Activated naive CD8-positive, alpha-beta T cell treated with anti-CD3 and anti-CD28 coated beads for 36 hours (primary cell): ENCODE results near the gene EFEMP1. TPM values are rescaled to one million over a fixed set of nuclear protein-coding genes. Genes with fewer than 3 reads are reported as not detected.

ENCODE experiments used
- DNase-seq: peaks from one replicate; pipeline ENCODE4 v3.0.0; 2021
- H3K27ac Mint-ChIP-seq: one replicate; pipeline ENCODE4 v1.8.0; 2022; ENCODE audit warnings: mild to moderate bottlenecking, moderate library complexity, mixed read lengths
- H3K27me3 Mint-ChIP-seq: one replicate; pipeline ENCODE4 v1.8.0; 2022; ENCODE audit warnings: mild to moderate bottlenecking, mixed read lengths
- H3K36me3 Mint-ChIP-seq: one replicate; pipeline ENCODE4 v1.8.0; 2021; ENCODE audit warnings: mild to moderate bottlenecking, mixed read lengths
- H3K4me1 Mint-ChIP-seq: one replicate; pipeline ENCODE4 v1.8.0; 2021; ENCODE audit warnings: mixed read lengths
- H3K4me3 Mint-ChIP-seq: one replicate; pipeline ENCODE4 v1.8.0; 2022; ENCODE audit warnings: mild to moderate bottlenecking, moderate library complexity, mixed read lengths
- H3K9me3 Mint-ChIP-seq: one replicate; pipeline ENCODE4 v1.8.0; 2022; ENCODE audit warnings: mixed read lengths
- total RNA-seq, 2 experiments: library from RNA; stranded (reverse); gene quantifications; one replicate each; pipeline ENCODE4 v1.2.3, GENCODE V29; 2021

Gene EFEMP1
- total RNA-seq, 2 experiments from 2014 or later = not detected

- no peak for DNase-seq
- no peak overlapping the region for H3K4me3 Mint-ChIP-seq
- no peaks in the 10 kb centered on the region for H3K27me3 Mint-ChIP-seq
- no peaks in the 10 kb centered on the region for H3K4me1 Mint-ChIP-seq
- H3K27ac Mint-ChIP-seq = no peak overlapping the region
- no peaks in the 10 kb centered on the region for H3K9me3 Mint-ChIP-seq
- no peaks in the 10 kb centered on the region for H3K36me3 Mint-ChIP-seq
These were observed 28.9 kb downstream of the EFEMP1 start for GRCh38 chr2:55894720-55895119.

GRCh38 chr2:55891671-55892094, 31.9 kb downstream of the EFEMP1 start:
- Mint-ChIP-seq H3K27ac (no peak overlapping the region), H3K9me3 (no peaks in the 10 kb centered on the region), H3K4me1 (no peaks in the 10 kb centered on the region), H3K27me3 (peaks cover 3% of the 10 kb centered on the region), H3K36me3 (no peaks in the 10 kb centered on the region), H3K4me3 (no peak overlapping the region)
- DNase-seq = no peak

GRCh38 chr2:55888936-55889335, 34.6 kb downstream of the EFEMP1 start:
- Mint-ChIP-seq H3K4me1 (no peaks in the 10 kb centered on the region), H3K36me3 (no peaks in the 10 kb centered on the region), H3K27ac (no peak overlapping the region), H3K27me3 (peaks cover 3% of the 10 kb centered on the region), H3K9me3 (no peaks in the 10 kb centered on the region), H3K4me3 (no peak overlapping the region)
- DNase-seq = no peak

GRCh38 chr2:55887901-55888624, 35.5 kb downstream of the EFEMP1 start:
- no peak overlapping the region for H3K27ac Mint-ChIP-seq
- H3K4me1 Mint-ChIP-seq = no peaks in the 10 kb centered on the region
- H3K27me3 Mint-ChIP-seq = peaks cover 3% of the 10 kb centered on the region
- no peak for DNase-seq
- H3K9me3 Mint-ChIP-seq = no peaks in the 10 kb centered on the region
- H3K36me3 Mint-ChIP-seq = no peaks in the 10 kb centered on the region
- H3K4me3 Mint-ChIP-seq = no peak overlapping the region

GRCh38 chr2:55887351-55887750, 36.2 kb downstream of the EFEMP1 start:
- Mint-ChIP-seq H3K4me1 (no peaks in the 10 kb centered on the region), H3K27me3 (peaks cover 3% of the 10 kb centered on the region), H3K36me3 (no peaks in the 10 kb centered on the region), H3K9me3 (no peaks in the 10 kb centered on the region), H3K27ac (no peak overlapping the region), H3K4me3 (no peak overlapping the region)
- no peak for DNase-seq

- Mint-ChIP-seq H3K4me1 (no peaks in the 10 kb centered on the region), H3K27ac (no peak overlapping the region), H3K27me3 (peaks cover 3% of the 10 kb centered on the region), H3K4me3 (no peak overlapping the region), H3K9me3 (no peaks in the 10 kb centered on the region), H3K36me3 (no peaks in the 10 kb centered on the region)
- DNase-seq = no peak
These were observed 37.7 kb downstream of the EFEMP1 start for GRCh38 chr2:55885944-55886281.

GRCh38 chr2:55885127-55885943, 38.2 kb downstream of the EFEMP1 start:
- Mint-ChIP-seq H3K4me1 (no peaks in the 10 kb centered on the region), H3K9me3 (no peaks in the 10 kb centered on the region), H3K27ac (no peak overlapping the region), H3K4me3 (no peak overlapping the region), H3K36me3 (no peaks in the 10 kb centered on the region), H3K27me3 (peaks cover 3% of the 10 kb centered on the region)
- DNase-seq = no peak

- no peak overlapping the region for H3K27ac Mint-ChIP-seq
- H3K4me3 Mint-ChIP-seq = no peak overlapping the region
- H3K27me3 Mint-ChIP-seq = peaks cover 1% of the 10 kb centered on the region
- H3K36me3 Mint-ChIP-seq = no peaks in the 10 kb centered on the region
- DNase-seq = no peak
- no peaks in the 10 kb centered on the region for H3K4me1 Mint-ChIP-seq
- H3K9me3 Mint-ChIP-seq = no peaks in the 10 kb centered on the region
These were observed 39.8 kb downstream of the EFEMP1 start for GRCh38 chr2:55883829-55884228.

- H3K36me3 Mint-ChIP-seq = no peaks in the 10 kb centered on the region
- H3K4me3 Mint-ChIP-seq = no peak overlapping the region
- DNase-seq = no peak
- H3K27me3 Mint-ChIP-seq = no peaks in the 10 kb centered on the region
- H3K9me3 Mint-ChIP-seq = no peaks in the 10 kb centered on the region
- H3K4me1 Mint-ChIP-seq = no peaks in the 10 kb centered on the region
- H3K27ac Mint-ChIP-seq = no peak overlapping the region
These were observed 40.2 kb downstream of the EFEMP1 start for GRCh38 chr2:55883357-55883756.

- no peaks in the 10 kb centered on the region for H3K36me3 Mint-ChIP-seq
These were observed 40.6 kb downstream of the EFEMP1 start for GRCh38 chr2:55882954-55883353.

GRCh38 chr2:55880416-55881143, 43.0 kb downstream of the EFEMP1 start:
- no peaks in the 10 kb centered on the region for H3K27me3 Mint-ChIP-seq
- H3K4me1 Mint-ChIP-seq = no peaks in the 10 kb centered on the region
- H3K36me3 Mint-ChIP-seq = no peaks in the 10 kb centered on the region
- H3K4me3 Mint-ChIP-seq = no peak overlapping the region
- no peaks in the 10 kb centered on the region for H3K9me3 Mint-ChIP-seq
- H3K27ac Mint-ChIP-seq = no peak overlapping the region
- no peak for DNase-seq

More at GRCh38 chr2:55882954-55883353, 40.6 kb downstream of the EFEMP1 start:
- no peaks in the 10 kb centered on the region for H3K9me3 Mint-ChIP-seq
- no peaks in the 10 kb centered on the region for H3K4me1 Mint-ChIP-seq
- no peak overlapping the region for H3K4me3 Mint-ChIP-seq
- no peak overlapping the region for H3K27ac Mint-ChIP-seq
- no peaks in the 10 kb centered on the region for H3K27me3 Mint-ChIP-seq
- no peak for DNase-seq

GRCh38 chr2:55879976-55880375, 43.6 kb downstream of the EFEMP1 start:
- Mint-ChIP-seq H3K4me1 (no peaks in the 10 kb centered on the region), H3K36me3 (no peaks in the 10 kb centered on the region), H3K27me3 (no peaks in the 10 kb centered on the region), H3K4me3 (no peak overlapping the region), H3K27ac (no peak overlapping the region), H3K9me3 (no peaks in the 10 kb centered on the region)
- no peak for DNase-seq

GRCh38 chr2:55877087-55877436, 46.5 kb downstream of the EFEMP1 start:
- H3K27ac Mint-ChIP-seq = no peak overlapping the region
- no peak overlapping the region for H3K4me3 Mint-ChIP-seq
- H3K4me1 Mint-ChIP-seq = no peaks in the 10 kb centered on the region
- DNase-seq = no peak
- H3K27me3 Mint-ChIP-seq = no peaks in the 10 kb centered on the region
- no peaks in the 10 kb centered on the region for H3K36me3 Mint-ChIP-seq
- H3K9me3 Mint-ChIP-seq = no peaks in the 10 kb centered on the region

- Mint-ChIP-seq H3K27me3 (no peaks in the 10 kb centered on the region), H3K4me3 (no peak overlapping the region), H3K9me3 (no peaks in the 10 kb centered on the region), H3K27ac (no peak overlapping the region), H3K36me3 (no peaks in the 10 kb centered on the region), H3K4me1 (no peaks in the 10 kb centered on the region)
- DNase-seq = no peak
These were observed 47.0 kb downstream of the EFEMP1 start for GRCh38 chr2:55876429-55877086.
